Smooth muscle cell (in vitro differentiated cells): ENCODE results near the gene TSPAN14. TPM values are rescaled to one million over a fixed set of nuclear protein-coding genes. Genes with fewer than 3 reads are reported as not detected.

Experiments
- DNase-seq: peaks from one replicate; lab custom pipeline; 2025; ENCODE audit not compliant: unreplicated experiment; lab: John Stamatoyannopoulos, UW
- H2AFZ ChIP-seq: fragments of 200-600 bp; sonication (generic); 2 replicates; pipeline ENCODE4 v1.6.0; 2016; ENCODE audit warnings: antibody characterized with exemption, low read depth, mild to moderate bottlenecking
- H3F3A ChIP-seq: fragments of 200-600 bp; sonication (generic); 2 replicates; pipeline ENCODE4 v1.6.0; 2017; ENCODE audit warnings: antibody characterized with exemption, low read depth
- H3K27ac ChIP-seq: fragments of 200-600 bp; sonication (generic); 2 replicates; pipeline ENCODE4 v1.5.1; 2016; ENCODE audit warnings: low read depth, mild to moderate bottlenecking
- H3K27me3 ChIP-seq: fragments of 200-600 bp; sonication (generic); 2 replicates; pipeline ENCODE4 v1.6.1; 2016; ENCODE audit warnings: low read depth, mild to moderate bottlenecking
- H3K36me3 ChIP-seq: fragments of 200-600 bp; sonication (generic); 2 replicates; pipeline ENCODE4 v1.5.1; 2016; ENCODE audit warnings: low read depth
- H3K4me1 ChIP-seq: fragments of 200-600 bp; sonication (generic); 2 replicates; pipeline ENCODE4 v1.5.1; 2016; ENCODE audit warnings: low read depth
- H3K4me2 ChIP-seq: fragments of 200-600 bp; sonication (generic); 2 replicates; pipeline ENCODE4 v1.6.0; 2016; ENCODE audit warnings: mild to moderate bottlenecking
- H3K4me3 ChIP-seq: fragments of 200-600 bp; sonication (generic); 2 replicates; pipeline ENCODE4 v1.5.1; 2016; ENCODE audit warnings: mild to moderate bottlenecking
- H3K79me2 ChIP-seq: fragments of 200-600 bp; sonication (generic); 2 replicates; pipeline ENCODE4 v1.6.0; 2016; ENCODE audit warnings: low read depth, mild to moderate bottlenecking
- H3K9ac ChIP-seq: fragments of 200-600 bp; sonication (generic); 2 replicates; pipeline ENCODE4 v1.6.0; 2016; ENCODE audit warnings: low read depth
- H3K9me3 ChIP-seq: fragments of 200-600 bp; sonication (generic); replicated peaks from 2 replicates; pipeline ENCODE4 v1.5.1; 2016; ENCODE audit warnings: low read depth
- H4K20me1 ChIP-seq: fragments of 200-600 bp; sonication (generic); 2 replicates; pipeline ENCODE4 v1.6.0; 2016; ENCODE audit warnings: low read depth
- WGBS: methylation state at CpG from one replicate; pipeline ENCODE4 v1.1.7; 2016; ENCODE audit warnings: low lambda C conversion rate; 5-methylcytosine and 5-hydroxymethylcytosine counted together
- polyA plus RNA-seq: library from polyadenylated mRNA; unstranded; fragments of >200 nt; fragmentation: Nextera tagmentation; extraction: Ambion mirVana; gene quantifications from 2 replicates; pipeline ENCODE4 v1.2.1, GENCODE V29; 2016
- total RNA-seq: library from RNA; depleted of rRNA; stranded (reverse); fragments of >200 nt; gene quantifications from 2 replicates; pipeline ENCODE4 v1.2.3, GENCODE V29; 2014
- TF ChIP-seq, protein P1 (sequence below): fragments of 200-600 bp; sonication (generic); IDR thresholded peaks from 2 replicates; pipeline ENCODE4 v1.5.1; 2017; ENCODE audit warnings: borderline replicate concordance, mild to moderate bottlenecking, antibody characterized with exemption; ENCODE audit not compliant: insufficient read depth, poor library complexity, severe bottlenecking

Gene TSPAN14
- total and polyA plus RNA-seq, 2 experiments from 2014 or later, result 42.7 to 46.3 TPM

DNA sequence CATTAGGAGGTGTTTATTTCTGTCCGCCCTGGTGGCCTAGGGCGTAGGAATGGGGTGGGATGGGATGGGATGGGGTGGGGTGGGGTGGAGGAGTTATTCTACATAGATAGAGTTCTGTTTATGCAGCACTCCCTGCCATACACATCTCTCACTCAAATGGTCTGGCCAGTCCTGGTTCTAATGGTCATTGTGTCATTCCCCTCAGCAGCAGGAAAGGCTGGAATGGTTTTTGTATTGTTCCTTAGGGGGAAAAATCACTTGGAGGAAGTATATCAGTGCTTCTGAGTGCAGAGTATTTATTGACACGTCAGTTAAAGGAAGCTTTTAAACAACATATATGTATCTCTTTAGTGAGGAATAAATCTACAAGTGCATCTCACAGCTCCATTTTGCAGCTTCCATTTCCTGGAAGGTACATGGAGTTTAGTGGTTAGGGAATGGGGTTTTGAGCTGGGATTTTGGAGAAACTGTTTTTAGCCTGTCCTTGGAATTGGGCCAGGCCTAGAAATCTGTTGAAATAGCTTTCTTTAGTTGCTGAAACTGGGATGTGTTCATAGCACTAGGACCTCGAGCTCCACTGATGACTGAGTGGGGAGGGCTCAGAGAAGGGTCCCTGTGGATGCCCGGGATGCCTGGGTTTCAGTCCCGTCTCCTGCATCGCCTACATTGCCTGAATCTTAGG lies 8.3 kb downstream of the TSPAN14 start:
- Histone ChIP-seq H3K27me3 (no peaks in the 10 kb centered on the region), H3K79me2 (peaks cover 99% of the 10 kb centered on the region), H2AFZ (no peak overlapping the region), H3K9me3 (no peaks in the 10 kb centered on the region), H3K4me2 (peak overlapping the region; percentile 64), H3K27ac (peak overlapping the region; percentile 63), H4K20me1 (peaks cover 98% of the 10 kb centered on the region), H3K9ac (peak overlapping the region; percentile 14), H3F3A (peaks cover 24% of the 10 kb centered on the region), H3K4me1 (peaks cover 93% of the 10 kb centered on the region), H3K4me3 (no peak overlapping the region), H3K36me3 (no peaks in the 10 kb centered on the region)
- 62% methylated on average over 7 of the region's 7 CpGs for WGBS
- DNase-seq, result no peak
- TF ChIP-seq, protein P1, sequence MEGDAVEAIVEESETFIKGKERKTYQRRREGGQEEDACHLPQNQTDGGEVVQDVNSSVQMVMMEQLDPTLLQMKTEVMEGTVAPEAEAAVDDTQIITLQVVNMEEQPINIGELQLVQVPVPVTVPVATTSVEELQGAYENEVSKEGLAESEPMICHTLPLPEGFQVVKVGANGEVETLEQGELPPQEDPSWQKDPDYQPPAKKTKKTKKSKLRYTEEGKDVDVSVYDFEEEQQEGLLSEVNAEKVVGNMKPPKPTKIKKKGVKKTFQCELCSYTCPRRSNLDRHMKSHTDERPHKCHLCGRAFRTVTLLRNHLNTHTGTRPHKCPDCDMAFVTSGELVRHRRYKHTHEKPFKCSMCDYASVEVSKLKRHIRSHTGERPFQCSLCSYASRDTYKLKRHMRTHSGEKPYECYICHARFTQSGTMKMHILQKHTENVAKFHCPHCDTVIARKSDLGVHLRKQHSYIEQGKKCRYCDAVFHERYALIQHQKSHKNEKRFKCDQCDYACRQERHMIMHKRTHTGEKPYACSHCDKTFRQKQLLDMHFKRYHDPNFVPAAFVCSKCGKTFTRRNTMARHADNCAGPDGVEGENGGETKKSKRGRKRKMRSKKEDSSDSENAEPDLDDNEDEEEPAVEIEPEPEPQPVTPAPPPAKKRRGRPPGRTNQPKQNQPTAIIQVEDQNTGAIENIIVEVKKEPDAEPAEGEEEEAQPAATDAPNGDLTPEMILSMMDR, result no peak

DNA sequence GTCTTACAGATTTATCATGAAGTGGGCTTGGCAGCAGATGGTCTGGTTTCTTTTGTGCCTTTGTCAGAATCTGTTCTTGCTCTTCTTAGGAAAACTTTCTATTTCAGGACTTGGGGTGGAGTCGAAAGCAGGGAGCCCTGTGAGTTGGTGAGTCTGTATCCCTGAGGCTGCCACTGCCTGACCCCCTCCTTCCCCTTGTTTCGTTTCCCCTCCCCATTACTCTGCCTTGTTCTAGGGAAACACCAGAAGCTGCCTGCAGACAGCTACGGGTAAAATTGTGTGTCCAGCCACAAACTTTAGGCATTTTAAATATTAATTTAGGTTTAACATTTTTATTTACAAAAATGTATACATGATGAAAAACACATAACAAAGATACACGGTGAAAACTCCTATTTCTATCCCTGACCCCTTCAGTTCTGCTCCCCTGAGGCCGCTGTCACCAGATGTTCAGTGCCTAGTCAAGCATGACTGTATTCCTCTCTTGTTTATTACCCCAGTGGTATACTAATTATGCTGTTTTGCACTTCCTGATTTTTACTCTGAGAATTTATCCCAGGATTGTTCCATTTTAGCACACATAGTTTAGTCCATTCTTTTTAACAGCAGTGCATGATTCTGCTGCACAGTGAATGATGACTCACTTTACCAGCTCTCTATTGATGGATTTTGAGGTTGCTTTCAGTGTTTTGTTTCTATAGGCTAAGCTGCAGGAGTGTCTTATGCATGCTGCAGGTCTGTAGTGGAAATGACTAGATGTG lies 9.1 kb downstream of the TSPAN14 start:
- 71% methylated on average over 5 of the region's 5 CpGs for WGBS

DNA sequence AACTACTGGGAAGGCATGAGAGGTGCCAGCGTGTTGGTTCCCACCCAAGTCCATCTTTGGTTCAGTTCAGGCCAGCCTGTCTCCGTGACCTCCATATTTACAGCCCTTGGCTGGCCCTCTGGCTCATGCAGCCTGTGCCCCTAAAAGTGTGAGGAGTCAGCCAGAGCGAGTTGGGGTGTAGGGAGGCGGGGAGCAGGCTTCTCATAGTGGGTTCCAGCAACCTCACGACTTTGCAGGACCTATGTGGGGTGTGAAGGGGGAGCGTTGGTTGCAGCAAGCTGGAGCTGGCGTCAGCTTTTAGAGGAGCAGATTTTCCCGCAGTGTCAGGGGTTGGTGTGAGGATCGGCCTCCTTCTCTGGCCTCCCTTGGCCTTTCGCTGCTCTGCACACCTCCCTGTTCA lies 9.8 kb downstream of the TSPAN14 start:
- WGBS, result 94% methylated on average over 10 of the region's 10 CpGs
- Histone ChIP-seq H3K9ac (no peak overlapping the region), H3K4me1 (peaks cover 93% of the 10 kb centered on the region), H3F3A (peaks cover 16% of the 10 kb centered on the region), H3K27ac (peak overlapping the region; percentile 63), H3K27me3 (no peaks in the 10 kb centered on the region), H4K20me1 (peaks cover 95% of the 10 kb centered on the region), H3K9me3 (no peaks in the 10 kb centered on the region), H3K79me2 (peaks cover 99% of the 10 kb centered on the region), H2AFZ (no peak overlapping the region), H3K36me3 (no peaks in the 10 kb centered on the region), H3K4me3 (no peak overlapping the region), H3K4me2 (peak overlapping the region; percentile 19)
- TF ChIP-seq, protein P1, result no peak
- no peak for DNase-seq

More for the DNA sequence above, 9.1 kb downstream of the TSPAN14 start:
- DNase-seq, result no peak
- Histone ChIP-seq H3K36me3 (no peaks in the 10 kb centered on the region), H3K27ac (peak overlapping the region; percentile 63), H3K4me2 (peak overlapping the region; percentile 64), H3K9ac (peak overlapping the region; percentile 14), H3K79me2 (peaks cover 99% of the 10 kb centered on the region), H3K4me3 (no peak overlapping the region), H4K20me1 (peaks cover 98% of the 10 kb centered on the region), H3F3A (peaks cover 23% of the 10 kb centered on the region), H2AFZ (no peak overlapping the region), H3K4me1 (peaks cover 93% of the 10 kb centered on the region), H3K9me3 (no peaks in the 10 kb centered on the region), H3K27me3 (no peaks in the 10 kb centered on the region)
- TF ChIP-seq, protein P1, result no peak
